Stimulated activated CD4-positive, alpha-beta T cell treated with anti-CD3 and anti-CD28 coated beads, Interleukin-1b, Interleukin-23, amount 100 ng/mL, for 1 hour (primary cell): ENCODE results near the gene FCHSD1.

Experiments
- DNase-seq, 2 donors: peaks; one replicate each; pipeline ENCODE4 v3.0.0-alpha.2; 2020; ENCODE audit warnings: low read depth in 2 of 2

The FCHSD1 gene

DNA sequence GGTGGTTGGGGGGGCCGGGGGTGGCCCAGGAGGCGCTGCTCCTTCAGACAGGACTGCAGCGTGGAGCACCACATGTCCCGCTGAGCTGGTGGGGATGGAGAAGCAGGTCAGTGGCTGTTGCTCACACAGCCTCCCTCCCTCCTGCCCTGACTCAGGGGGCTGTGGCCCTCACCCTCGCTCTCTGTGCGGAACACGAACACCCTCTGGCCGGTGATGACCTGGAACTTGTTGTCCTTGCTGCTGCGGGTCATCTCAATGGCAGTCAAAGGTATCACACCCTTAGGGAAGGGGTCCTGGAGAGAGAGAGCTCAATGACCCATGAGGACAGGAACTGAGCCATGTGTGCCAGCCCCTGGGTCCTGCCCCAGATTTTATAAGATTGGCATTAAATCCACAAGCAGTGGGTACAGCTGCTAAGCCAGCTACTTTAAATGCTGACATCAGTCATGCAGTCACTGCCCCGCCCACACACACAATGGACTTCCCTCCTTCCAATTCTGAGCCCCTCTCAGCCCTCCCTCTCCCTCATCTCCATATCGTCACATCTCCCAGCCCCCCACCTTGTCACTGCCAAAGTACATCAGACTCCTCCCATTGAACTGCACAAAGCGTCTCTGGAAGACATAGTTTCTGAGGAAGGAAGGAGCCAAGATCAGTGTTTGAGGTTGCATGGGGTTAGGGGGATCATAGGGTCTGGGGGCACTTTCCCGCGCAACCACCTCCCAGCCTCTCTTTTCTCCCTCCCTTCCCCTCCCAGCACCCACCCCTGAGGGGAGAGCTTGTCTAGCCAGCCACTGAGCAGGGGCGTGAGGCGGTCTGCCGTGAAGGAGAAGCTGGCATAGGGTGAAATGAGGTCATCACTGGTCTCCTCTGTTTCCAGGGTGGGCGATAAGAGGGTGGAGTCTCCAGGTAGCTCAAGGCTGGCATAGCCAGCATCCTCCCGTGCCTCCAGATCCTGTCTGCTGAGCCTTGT, 21.9 kb upstream of the FCHSD1 start:
- no peak for DNase-seq

DNA sequence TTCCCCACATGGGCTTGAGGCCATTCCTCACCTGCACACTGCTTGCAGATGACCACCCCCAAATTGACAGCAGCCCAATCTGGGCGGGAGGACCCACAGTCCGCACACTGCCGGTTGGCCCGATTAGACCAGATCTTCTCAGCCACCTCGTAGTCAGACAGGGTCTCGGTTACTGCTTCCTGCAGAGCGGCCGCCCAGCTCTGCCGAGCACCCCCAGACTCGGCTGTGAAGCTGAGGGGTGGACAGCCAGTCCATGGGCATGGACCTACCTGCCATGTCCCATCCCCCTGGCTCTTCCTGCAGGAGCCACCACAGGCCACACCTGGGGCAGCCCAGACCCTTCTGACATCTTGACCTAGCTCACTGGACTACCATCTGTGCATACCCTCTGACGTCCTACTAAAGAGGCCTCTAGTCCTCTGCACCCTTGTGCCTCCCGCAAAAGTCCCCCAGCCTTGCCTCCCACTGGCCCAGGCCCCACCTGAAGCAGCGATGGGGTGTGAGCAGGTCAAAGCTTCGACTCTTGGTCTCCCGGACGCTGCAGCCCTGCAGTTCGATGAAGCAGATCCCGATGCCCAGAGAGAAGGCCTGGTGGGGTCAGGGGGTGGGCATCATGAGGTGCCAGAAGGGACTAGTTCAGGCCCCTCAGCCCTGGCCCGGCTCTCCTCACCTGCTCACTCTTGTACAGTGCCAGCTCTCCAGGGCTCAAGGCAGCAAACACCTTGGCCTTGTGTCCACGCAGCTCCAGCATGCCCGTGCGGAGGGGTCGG, 21.0 kb upstream of the FCHSD1 start:
- no peak for DNase-seq

- no peak for DNase-seq
These were observed 18.3 kb upstream of the FCHSD1 start for GRCh38 chr5:141669520-141669919.

DNA sequence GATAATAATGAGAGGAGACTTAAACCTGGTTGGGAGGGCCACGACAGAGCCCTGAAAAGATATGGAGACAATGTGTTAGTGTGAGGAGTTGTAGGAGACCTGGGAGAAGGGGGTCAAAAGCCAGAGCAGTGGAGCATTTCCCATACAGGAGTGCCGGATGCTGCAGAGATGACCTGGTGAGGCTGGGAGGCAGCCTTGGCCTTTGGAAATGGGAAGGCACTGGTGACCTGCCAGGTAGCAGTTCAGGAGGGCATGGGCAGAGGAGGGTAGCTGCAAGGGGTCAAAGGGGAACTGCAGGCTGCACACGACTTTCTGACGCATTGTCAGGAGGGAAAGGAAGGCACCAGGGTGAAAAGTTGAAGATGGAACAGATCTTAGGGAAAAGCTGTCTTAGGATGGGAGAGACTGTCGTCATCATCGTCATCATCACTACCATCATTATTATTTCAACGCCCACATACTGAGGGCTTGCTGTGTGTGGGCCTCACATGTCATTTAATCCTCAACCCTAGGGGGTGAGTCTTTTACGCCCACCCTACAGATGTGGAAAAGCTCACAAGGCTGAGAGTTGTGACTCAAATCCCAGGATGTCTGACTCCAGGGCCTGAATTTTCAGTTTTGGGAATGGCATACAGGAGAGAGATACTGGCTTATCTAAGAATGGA, 17.5 kb upstream of the FCHSD1 start:
- no peak for DNase-seq

GRCh38 chr5:141665995-141666940, 15.1 kb upstream of the FCHSD1 start:
- DNase-seq = no peak

- DNase-seq = peak; percentile 37 to 64
These were observed 13.7 kb upstream of the FCHSD1 start for GRCh38 chr5:141664733-141665461.

GRCh38 chr5:141663506-141663905, 12.3 kb upstream of the FCHSD1 start:
- DNase-seq = no peak

- no peak for DNase-seq
These were observed 10.8 kb upstream of the FCHSD1 start for GRCh38 chr5:141662028-141662427.

DNA sequence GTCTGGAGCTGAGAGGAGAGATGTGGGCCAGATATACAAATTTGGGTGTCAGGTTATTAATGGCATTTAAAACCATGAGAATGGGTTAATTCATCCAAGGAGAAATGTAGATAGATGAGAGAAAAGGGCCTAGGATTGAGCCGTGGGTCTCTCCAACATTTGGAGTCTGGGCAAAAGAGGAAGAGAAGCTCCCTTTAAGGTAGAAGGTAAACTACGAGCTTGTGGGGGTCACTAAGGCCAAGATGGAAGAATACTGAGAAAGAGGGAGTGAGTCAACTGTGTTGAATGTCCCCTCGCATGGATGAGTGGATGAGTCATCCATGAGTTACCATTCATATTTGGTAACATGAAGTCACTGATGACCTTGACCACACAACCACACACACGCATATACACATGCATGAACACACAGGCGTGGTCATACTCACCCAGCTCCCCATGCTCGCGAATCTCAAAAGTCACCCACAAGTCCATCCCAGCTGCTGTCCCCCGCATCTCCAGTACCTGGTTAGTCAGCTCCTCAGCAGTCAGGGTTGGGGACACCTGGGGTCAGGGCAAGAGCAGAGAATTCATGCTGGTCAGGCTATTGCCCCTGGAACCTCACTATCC, 6.8 kb upstream of the FCHSD1 start:
- DNase-seq = no peak

DNA sequence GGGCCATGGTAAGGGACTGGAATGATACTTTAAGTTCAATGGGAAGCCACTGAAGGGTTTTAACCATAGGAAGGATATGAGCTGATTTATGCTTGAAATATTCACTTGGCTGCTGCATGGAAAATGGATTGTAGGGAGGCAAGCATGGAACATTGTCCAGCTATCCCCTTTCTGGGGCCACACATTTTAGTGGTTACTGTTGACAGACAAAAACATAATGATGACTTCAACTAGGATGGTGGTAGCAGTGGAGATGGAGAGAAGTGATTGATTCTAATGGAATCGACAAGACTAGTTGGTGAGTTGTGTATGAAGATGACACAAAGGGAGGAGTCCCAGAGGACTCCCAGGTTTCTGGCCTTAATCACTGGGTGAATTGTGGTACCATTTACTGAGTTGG, 6.2 kb upstream of the FCHSD1 start:
- no peak for DNase-seq

GRCh38 chr5:141656396-141656795, 5.2 kb upstream of the FCHSD1 start:
- no peak for DNase-seq

DNA sequence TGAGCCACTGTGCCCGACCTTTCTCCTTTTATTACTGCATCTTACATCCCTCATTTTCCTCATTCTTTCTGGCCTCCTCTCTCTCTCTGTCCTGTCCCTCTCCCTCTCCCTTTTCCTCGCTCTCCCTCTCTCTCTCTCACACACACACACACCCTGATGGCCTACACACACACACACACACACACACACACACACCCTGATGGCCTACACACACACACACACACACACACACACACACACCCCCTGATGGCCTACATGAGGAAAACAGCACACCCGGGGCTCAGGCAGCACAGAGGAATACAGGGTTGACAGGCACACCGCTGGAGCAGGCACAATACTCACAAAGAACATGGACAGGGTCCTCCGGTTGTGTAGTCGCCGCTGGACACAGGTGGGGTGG, 3.8 kb upstream of the FCHSD1 start:
- DNase-seq = no peak

DNA sequence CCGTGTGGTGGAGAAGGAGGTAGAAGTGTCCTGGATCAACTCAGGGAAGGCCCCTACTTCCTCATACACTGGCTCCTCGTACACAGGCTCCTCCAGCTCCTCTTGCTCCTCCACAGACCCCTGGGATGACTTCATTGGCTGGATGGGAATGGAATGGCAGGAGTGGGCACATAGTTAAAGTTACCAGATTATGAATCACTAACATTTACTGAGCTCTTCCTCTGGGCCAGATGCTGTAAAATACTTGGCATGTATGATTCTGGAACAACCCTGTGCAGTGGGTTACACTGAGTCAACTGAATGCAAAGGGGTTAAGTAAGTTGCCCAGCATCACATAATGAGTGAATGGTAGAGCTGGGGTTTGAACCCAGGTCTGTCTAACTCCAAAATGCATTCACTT, 3.1 kb upstream of the FCHSD1 start:
- DNase-seq = no peak

DNA sequence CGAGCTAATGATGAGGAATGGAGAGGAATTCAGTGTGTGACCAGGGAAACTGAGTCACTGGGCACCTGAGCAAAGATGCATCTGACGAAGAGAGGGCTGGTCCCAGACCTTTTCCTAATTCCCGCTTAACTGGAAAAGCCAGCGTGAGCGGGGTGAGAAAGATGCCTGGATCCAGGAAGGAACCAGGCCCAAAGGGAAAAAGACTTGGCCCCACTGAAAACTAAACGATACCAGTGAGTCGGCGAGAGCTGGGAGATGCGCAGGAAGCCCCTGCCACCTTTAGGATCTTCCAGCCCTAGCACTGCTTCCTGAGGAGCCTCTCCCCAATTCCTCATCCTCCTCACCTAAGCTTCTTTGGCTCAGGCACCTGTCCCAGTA, 499 bp upstream of the FCHSD1 start:
- no peak for DNase-seq

- DNase-seq = no peak
These were observed 1.2 kb downstream of the FCHSD1 start for GRCh38 chr5:141649972-141650371.

- no peak for DNase-seq
These were observed 2.0 kb downstream of the FCHSD1 start for GRCh38 chr5:141649056-141649688.

GRCh38 chr5:141647851-141648250, 3.4 kb downstream of the FCHSD1 start:
- no peak for DNase-seq

DNA sequence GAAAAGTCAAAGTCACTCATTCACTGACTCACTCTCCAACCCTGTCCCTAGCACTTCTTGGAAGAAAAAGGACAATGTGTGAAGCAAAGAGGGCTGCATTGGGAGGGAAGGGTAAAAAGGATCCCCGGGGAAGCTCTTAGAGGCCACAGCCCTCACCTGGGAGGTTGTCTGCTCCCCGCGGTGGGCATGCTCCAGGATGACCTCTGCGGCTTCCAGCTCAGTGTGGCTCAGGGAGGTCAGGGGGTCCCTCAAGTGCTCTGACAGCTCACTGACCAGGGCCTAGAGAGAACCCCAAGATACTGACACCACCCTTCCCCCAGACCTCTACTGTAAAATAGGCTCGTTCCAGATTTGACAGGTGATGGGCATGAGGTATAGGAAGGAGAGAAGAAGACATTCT, 4.0 kb downstream of the FCHSD1 start:
- no peak for DNase-seq

GRCh38 chr5:141646026-141646425, 5.2 kb downstream of the FCHSD1 start:
- no peak for DNase-seq
